HepG2 (cell line): ENCODE measurements around the gene OSBPL2. TPM values are rescaled to one million over a fixed set of nuclear protein-coding genes. Genes with fewer than 3 reads are reported as not detected.

ENCODE experiments used
- ESRRA ChIP-seq: sonication (generic); formaldehyde crosslinking; IDR thresholded peaks from 2 replicates; pipeline ENCODE4 v1.5.1; 2020; ENCODE audit warnings: mild to moderate bottlenecking, low read depth, missing genetic modification reagents
- GTF3A ChIP-seq: sonication (generic); formaldehyde crosslinking; conservative IDR thresholded peaks from 2 replicates; pipeline ENCODE4 v1.4.0; 2020; ENCODE audit warnings: mild to moderate bottlenecking, missing genetic modification reagents
- HES4 ChIP-seq: sonication (generic); formaldehyde crosslinking; IDR thresholded peaks from 2 replicates; pipeline ENCODE4 v1.9.0; 2021; ENCODE audit warnings: mild to moderate bottlenecking, missing genetic modification reagents, borderline replicate concordance
- HMGXB3 ChIP-seq: sonication (generic); formaldehyde crosslinking; IDR thresholded peaks from 2 replicates; pipeline ENCODE4 v1.4.0; 2020; ENCODE audit warnings: missing genetic modification reagents, borderline replicate concordance
- SIN3A ChIP-seq: IDR thresholded peaks from 2 replicates; pipeline ENCODE4 v1.6.1; 2011; ENCODE audit warnings: low read depth, mild to moderate bottlenecking, control low read depth, low read length, borderline replicate concordance
- ZBTB39 ChIP-seq: sonication (generic); formaldehyde crosslinking; IDR thresholded peaks from 2 replicates; pipeline ENCODE4 v1.5.0; 2020; ENCODE audit warnings: missing genetic modification reagents
- ZHX1 ChIP-seq: sonication (generic); formaldehyde crosslinking; IDR thresholded peaks from 2 replicates; pipeline ENCODE4 v1.8.1; 2022; ENCODE audit warnings: low read depth, mild to moderate bottlenecking, missing genetic modification reagents
- ZNF318 ChIP-seq: sonication (generic); formaldehyde crosslinking; IDR thresholded peaks from 2 replicates; pipeline ENCODE4 v1.4.0; 2020; ENCODE audit warnings: mild to moderate bottlenecking, missing genetic modification reagents
- ZNF766 ChIP-seq: sonication (generic); formaldehyde crosslinking; IDR thresholded peaks from 2 replicates; pipeline ENCODE4 v1.5.0; 2020; ENCODE audit warnings: missing genetic modification reagents, borderline replicate concordance
- ZNF891 ChIP-seq: sonication (generic); formaldehyde crosslinking; IDR thresholded peaks from 2 replicates; pipeline ENCODE4 v1.5.0; 2020; ENCODE audit warnings: mild to moderate bottlenecking, missing genetic modification reagents
- polyA plus RNA-seq, 8 experiments: library from polyadenylated mRNA; depleted of rRNA in 3 of 8; stranded (reverse) in 7 of 8; unstranded in 1 of 8; fragments of >200 nt; fragmentation: Illumina TruSeq in 4 of 8; extraction: Trizol in 4 of 8; gene quantifications; 2 replicates each; pipeline versions ENCODE4 v1.2.1 to v1.2.3, GENCODE V29; 2011 to 2016; ENCODE audit warnings: low read depth in 4 of 8, missing spikeins in 1 of 8, mixed read lengths in 1 of 8; ENCODE audit not compliant: insufficient read depth in 1 of 8
- total RNA-seq, 5 experiments: library from RNA; depleted of rRNA; stranded (reverse); fragments of >200 nt; fragmentation: Illumina TruSeq; extraction: Trizol; gene quantifications; 2 replicates each; pipeline ENCODE4 v1.2.3, GENCODE V29; 2016; ENCODE audit warnings: low read depth in 1 of 5

OSBPL2 gene
- total and polyA plus RNA-seq, 2 of the 13 experiments (the other 11 are each of a cell fraction or from before 2014, with no cell fraction given): 18.5 to 37.4 TPM

GRCh38 chr20:62238569-62239277, 402 bp downstream of the OSBPL2 start (continued):
- TF ChIP-seq ZHX1 (CRISPR knock-in tag) (no peak; the same call in 1 of the 2 replicates), GTF3A (CRISPR knock-in tag) (no peak), SIN3A (peak; percentile 72; the same call in 1 of the 2 replicates), HES4 (CRISPR knock-in tag) (no peak), ZNF766 (no peak), ZNF891 (no peak), ZBTB39 (no peak), ZNF318 (CRISPR knock-in tag) (no peak), ESRRA (CRISPR knock-in tag) (0 out of 2 replicates have a peak, but pooled peaks have one; percentile 16), HMGXB3 (CRISPR knock-in tag) (no peak)
